Spinal cord (tissue), 10 donors: ENCODE results near the gene DAZAP2. TPM values are rescaled to one million over a fixed set of nuclear protein-coding genes. Genes with fewer than 3 reads are reported as not detected.
A peak's percentile ranks its signal among the peaks of the same experiment; 100 is the strongest.
"Not testable (repeated sequence)": the region's sequence is repeated elsewhere in the genome, so short reads cannot be mapped to it uniquely, and the experiment has no call there.

Experiments
- DNase-seq, 6 donors: peaks; one replicate each; pipeline versions ENCODE4 v3.0.0 to v3.0.0-alpha.2; 2013 to 2015; ENCODE audit warnings: low spot score in 6 of 6, low read depth in 4 of 6
- H3K27ac ChIP-seq: one replicate; pipeline ENCODE4 v1.5.1; 2013; ENCODE audit warnings: low read depth, low read length, control low read depth
- H3K27me3 ChIP-seq: one replicate; pipeline ENCODE4 v1.6.1; 2013; ENCODE audit warnings: low read length; ENCODE audit not compliant: control insufficient read depth, insufficient read depth
- H3K36me3 ChIP-seq: one replicate; pipeline ENCODE4 v1.6.1; 2013; ENCODE audit warnings: low read length; ENCODE audit not compliant: control insufficient read depth, insufficient read depth
- H3K4me1 ChIP-seq: one replicate; pipeline ENCODE4 v1.6.1; 2013; ENCODE audit warnings: low read length; ENCODE audit not compliant: control insufficient read depth, insufficient read depth
- H3K4me3 ChIP-seq: one replicate; pipeline ENCODE4 v1.5.1; 2013; ENCODE audit warnings: low read depth, low read length, control low read depth
- H3K9me3 ChIP-seq: one replicate; pipeline ENCODE4 v1.6.1; 2013; ENCODE audit warnings: low read length; ENCODE audit not compliant: control insufficient read depth, insufficient read depth
- WGBS: methylation state at CpG from one replicate; pipeline ENCODE4 v1.1.5; 2013; ENCODE audit warnings: missing lambda C conversion rate; ENCODE audit not compliant: insufficient coverage; 5-methylcytosine and 5-hydroxymethylcytosine counted together
- polyA plus RNA-seq, 2 donors: library from polyadenylated mRNA; unstranded; fragments of 120-200 nt; gene quantifications; one replicate each; pipeline ENCODE4 v1.2.1, GENCODE V29; 2013; ENCODE audit not compliant: insufficient read length in 2 of 2
- total RNA-seq, 2 donors: library from RNA; depleted of rRNA in 1 of 2; stranded (reverse); fragments of 120-200 nt in 1 of 2; fragments of >200 nt in 1 of 2; gene quantifications; one replicate each; pipeline versions ENCODE4 v1.2.3 to v1.2.4, GENCODE V29; 2013 to 2014
- donor health status: healthy.

DAZAP2 gene
- total and polyA plus RNA-seq, 4 donors = 69.4 to 199 (median 146) TPM

DNA sequence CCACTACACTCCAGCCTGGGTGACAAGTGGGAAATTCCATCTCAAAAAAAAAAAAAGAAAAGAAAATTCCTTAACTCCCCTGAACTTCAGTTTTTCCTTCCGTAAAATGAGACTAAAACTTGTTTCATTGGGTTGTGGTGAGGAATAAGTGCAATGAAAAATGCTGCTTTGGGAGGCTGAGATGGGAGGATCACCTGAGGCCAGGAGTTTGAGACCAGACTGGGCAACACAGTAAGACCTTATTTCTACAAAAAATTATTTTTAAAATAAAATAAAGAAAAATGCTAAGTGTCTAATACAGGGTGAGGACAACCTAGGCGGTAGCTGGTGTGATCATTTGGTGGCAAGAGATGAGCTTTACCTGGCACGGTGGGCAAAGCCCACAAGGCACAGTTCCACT is 24.7 kb downstream of the DAZAP2 start:
- no peaks in the 10 kb centered on the region for H3K4me1 ChIP-seq
- H3K36me3 ChIP-seq = no peaks in the 10 kb centered on the region
- no peaks in the 10 kb centered on the region for H3K27me3 ChIP-seq
- H3K4me3 ChIP-seq = no peak overlapping the region
- DNase-seq = no peak
- no peak overlapping the region for H3K27ac ChIP-seq
- 100% methylated on average over 1 of the region's 3 CpGs for WGBS
- no peaks in the 10 kb centered on the region for H3K9me3 ChIP-seq

DNA sequence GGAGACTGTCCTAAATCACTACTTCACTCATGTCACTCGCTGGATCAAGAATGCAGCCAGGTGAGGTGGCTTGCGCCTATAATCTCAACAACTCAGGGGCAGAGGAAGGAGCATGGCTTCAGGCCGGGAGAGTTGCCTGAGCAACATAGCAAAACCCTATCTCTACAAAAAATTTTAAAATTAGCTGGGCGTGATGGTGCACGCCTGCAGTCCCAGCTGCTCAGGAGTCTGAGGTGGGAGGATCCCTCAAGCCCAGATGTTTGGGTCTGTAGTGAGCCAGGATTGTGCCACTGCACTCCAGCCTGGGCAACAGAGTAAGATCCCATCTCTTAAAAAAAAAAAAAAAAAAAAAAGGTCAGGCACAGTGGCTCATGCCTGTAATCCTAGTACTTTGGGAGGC is 25.7 kb downstream of the DAZAP2 start:
- H3K4me3 ChIP-seq = no peak overlapping the region
- 83% methylated on average over 1 of the region's 5 CpGs for WGBS
- no peak overlapping the region for H3K27ac ChIP-seq
- no peaks in the 10 kb centered on the region for H3K9me3 ChIP-seq
- no peaks in the 10 kb centered on the region for H3K4me1 ChIP-seq
- DNase-seq = no peak
- H3K36me3 ChIP-seq = no peaks in the 10 kb centered on the region
- peaks cover 2% of the 10 kb centered on the region for H3K27me3 ChIP-seq

DNA sequence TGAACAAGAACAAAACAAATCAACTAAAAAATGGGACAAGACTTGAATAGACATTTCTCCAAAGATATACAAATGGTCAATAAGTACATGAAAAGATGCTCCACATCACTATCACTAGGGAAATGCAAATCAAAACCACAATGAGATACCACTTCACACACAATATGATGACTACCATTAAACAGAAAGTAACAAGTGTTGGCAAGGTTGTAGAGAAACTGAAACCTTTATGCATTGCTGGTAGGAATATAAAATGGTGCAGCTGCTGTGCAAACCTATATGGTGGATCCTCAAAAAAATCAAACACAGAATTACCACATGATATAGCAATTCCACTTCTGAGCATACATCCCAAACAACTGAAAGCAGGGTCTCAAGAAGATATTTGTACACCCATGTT is 26.4 kb downstream of the DAZAP2 start:
- Histone ChIP-seq H3K27ac (no peak overlapping the region), H3K36me3 (no peaks in the 10 kb centered on the region), H3K27me3 (peaks cover 4% of the 10 kb centered on the region), H3K4me3 (no peak overlapping the region), H3K4me1 (no peaks in the 10 kb centered on the region), H3K9me3 (no peaks in the 10 kb centered on the region)
- DNase-seq = no peak

DNA sequence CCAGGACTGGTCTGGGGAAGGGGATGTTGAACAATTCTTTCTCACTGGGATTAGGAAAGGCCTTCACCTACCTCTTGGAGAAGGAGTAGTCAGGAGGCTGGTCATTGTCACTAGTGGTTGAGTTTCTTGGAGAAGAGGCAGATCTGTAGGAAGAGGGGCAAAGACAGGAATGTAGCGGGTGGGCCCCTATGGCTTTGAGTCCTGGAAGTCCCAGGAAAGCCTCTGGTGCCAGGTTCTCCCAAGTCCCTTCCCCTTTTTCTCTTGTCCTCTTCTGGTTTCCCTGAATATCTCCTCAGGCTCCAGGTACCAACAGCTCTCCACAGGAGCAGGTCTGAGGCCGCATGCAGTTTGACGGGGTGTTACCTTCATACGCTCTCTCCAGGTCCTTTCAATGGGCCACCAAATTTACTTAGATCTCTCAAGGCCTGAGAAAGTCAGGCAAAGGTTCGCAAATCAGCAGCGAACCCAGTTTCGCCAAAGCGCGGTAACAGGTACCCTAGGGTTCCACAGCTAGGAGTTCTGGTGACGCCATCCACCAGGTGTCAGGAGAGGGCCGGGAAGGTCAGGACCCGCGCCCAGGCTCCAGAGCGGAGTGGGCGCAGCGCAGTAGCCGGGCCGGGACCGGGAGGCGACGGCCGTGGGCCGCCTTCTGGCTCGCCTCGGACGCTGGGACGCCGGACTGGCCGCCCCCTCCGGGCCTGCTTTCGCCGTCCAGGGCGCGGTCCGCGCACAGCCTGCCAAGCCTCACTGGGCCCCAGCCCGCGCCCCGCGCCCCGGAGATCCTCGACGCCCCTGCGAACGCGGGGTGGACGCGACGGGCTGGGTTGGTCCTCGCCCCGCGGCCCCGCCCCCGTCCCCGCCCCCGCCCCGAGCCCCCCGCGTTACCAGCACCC is 30.8 kb downstream of the DAZAP2 start:
- peak in 2 of 6 donors; percentile 28 to 37 for DNase-seq
- 5% methylated on average over 58 of the region's 59 CpGs for WGBS
- Histone ChIP-seq H3K4me1 (peaks cover 5% of the 10 kb centered on the region), H3K27me3 (peaks cover 12% of the 10 kb centered on the region), H3K36me3 (no peaks in the 10 kb centered on the region), H3K4me3 (peak overlapping the region; percentile 47), H3K27ac (no peak overlapping the region), H3K9me3 (no peaks in the 10 kb centered on the region)

DNA sequence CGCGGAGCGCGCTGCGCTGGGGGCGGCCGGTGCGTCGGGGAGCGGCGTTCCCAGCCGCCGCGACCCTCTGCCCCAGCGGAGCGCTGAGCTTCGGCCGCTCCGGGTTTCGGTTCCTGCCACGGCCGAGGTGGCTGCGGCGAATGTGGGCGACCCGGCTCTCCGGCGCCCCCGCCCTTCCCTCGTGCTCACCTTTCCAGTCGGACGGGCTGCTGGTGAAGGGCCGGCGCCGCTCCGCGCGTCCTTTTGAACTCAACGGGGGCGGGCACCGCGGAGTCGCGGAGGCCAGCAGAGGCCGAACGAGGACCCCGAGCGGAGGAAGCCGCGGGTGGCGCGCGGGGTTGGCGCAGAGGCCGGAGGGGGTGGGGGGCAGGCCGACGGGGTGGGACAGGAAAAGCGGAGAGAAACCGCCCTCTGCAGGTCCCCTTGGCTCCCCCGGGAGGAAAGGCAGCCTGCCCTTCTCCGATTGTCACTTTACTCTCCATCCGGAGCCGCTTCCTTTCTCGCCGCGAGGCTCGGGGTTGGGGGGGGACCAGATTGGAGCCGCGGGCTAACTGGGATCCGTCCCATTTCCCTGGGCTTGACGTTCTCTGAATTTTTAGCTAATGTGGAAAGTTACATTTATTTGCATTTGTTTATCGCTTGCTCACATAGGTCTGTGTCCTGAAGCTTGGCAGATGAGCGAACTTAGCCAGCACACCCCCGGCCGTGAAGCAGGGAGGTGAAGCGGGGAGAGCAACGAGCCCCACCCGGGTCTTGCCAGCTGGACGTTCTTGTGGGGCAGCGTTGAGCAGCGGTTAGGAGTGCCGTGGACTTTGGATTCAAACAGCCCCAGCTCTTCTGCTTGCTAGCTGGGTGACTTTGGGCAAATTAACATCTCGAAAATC is 31.7 kb downstream of the DAZAP2 start, which contains the start of gene SMAGP:
Gene SMAGP, minus strand, starts transcription at position 349 of the 884 bp plus-strand sequence. CDS start 1,137 bp downstream, outside the sequence.
- Histone ChIP-seq H3K9me3 (no peaks in the 10 kb centered on the region), H3K36me3 (no peaks in the 10 kb centered on the region), H3K4me1 (peaks cover 5% of the 10 kb centered on the region), H3K4me3 (peak within 1 kb of the TSS; percentile 47), H3K27me3 (peaks cover 12% of the 10 kb centered on the region), H3K27ac (no peak within 1 kb of the TSS)
- peak in 2 of 6 donors; percentile 40 to 52 for DNase-seq
- WGBS = under 1% methylated on average over 76 of the region's 83 CpGs

GRCh38 chr12:51270951-51271518 is 32.4 kb downstream of the DAZAP2 start:
- Histone ChIP-seq H3K36me3 (no peaks in the 10 kb centered on the region), H3K27ac (no peak overlapping the region), H3K4me3 (peak overlapping the region; percentile 47), H3K9me3 (no peaks in the 10 kb centered on the region), H3K4me1 (peaks cover 5% of the 10 kb centered on the region), H3K27me3 (peaks cover 12% of the 10 kb centered on the region)
- no peak for DNase-seq
- WGBS = 63% methylated on average over 4 of the region's 9 CpGs

DNA sequence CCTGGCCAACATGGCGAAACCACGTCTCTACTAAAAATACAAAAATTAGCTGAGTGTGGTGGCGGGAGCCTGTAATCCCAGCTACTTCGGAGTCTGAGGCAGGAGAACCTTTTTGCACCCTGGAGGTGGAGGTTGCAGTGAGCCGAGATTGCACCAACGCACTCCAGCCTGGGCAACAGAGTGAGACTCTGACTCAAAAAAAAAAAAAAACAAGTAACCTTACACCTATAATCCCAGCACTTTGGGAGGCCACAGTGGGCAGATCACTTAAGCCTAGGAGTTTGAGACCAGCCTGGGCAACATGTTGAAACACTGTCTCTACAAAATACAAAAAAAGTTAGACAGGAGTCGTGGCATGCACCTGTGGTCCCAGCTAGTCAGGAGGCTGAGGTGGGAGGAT is 34.2 kb downstream of the DAZAP2 start:
- not testable (repeated sequence) for H3K36me3 ChIP-seq, H3K27ac ChIP-seq, H3K4me3 ChIP-seq, H3K9me3 ChIP-seq, DNase-seq, H3K4me1 ChIP-seq
- peaks cover 12% of the 10 kb centered on the region for H3K27me3 ChIP-seq
- whole genome bisulfite sequencing = 93% methylated on average over 3 of the region's 7 CpGs

- H3K27ac ChIP-seq = no peak overlapping the region
- no peaks in the 10 kb centered on the region for H3K36me3 ChIP-seq
- no peak overlapping the region for H3K4me3 ChIP-seq
- H3K9me3 ChIP-seq = no peaks in the 10 kb centered on the region
- peaks cover 7% of the 10 kb centered on the region for H3K27me3 ChIP-seq
- peak in 1 of 6 donors; percentile 14 for DNase-seq
- H3K4me1 ChIP-seq = peaks cover 5% of the 10 kb centered on the region
- WGBS = 33% methylated on average over 1 of the region's 1 CpG
Measured at GRCh38 chr12:51275088-51275487, 36.5 kb downstream of the DAZAP2 start.

GRCh38 chr12:51281202-51281924 is 42.7 kb downstream of the DAZAP2 start:
- no peaks in the 10 kb centered on the region for H3K4me1 ChIP-seq
- H3K4me3 ChIP-seq = no peak overlapping the region
- no peaks in the 10 kb centered on the region for H3K9me3 ChIP-seq
- H3K27ac ChIP-seq = no peak overlapping the region
- H3K27me3 ChIP-seq = no peaks in the 10 kb centered on the region
- DNase-seq = no peak
- no peaks in the 10 kb centered on the region for H3K36me3 ChIP-seq
- 82% methylated on average over 2 of the region's 4 CpGs for WGBS
